ENCODE data around the gene CCDC85B.

The CCDC85B gene

DNA sequence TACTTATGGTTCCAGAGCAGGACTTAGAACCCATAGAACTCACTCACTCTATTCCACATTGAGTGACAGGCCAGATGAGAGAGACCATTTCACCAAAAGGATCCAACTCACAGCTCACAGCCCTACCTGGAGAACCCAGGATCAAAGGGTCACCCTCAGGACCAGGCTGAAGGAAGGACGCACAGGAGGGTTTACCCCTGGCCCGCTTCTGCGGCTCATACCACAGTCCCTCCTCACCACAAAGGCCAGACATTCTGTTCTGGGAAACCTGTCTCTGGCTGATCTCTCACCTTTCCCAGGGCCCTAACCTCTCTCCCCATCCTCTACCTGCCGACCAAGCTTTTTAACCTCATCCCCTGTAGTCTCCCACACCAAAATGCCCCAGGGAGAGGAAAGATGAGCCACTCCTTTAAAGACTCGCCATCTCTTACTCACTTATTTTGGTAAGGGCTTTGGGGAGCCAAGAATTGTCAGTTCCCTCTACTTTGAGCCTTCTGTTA is 5.1 kb downstream of the CCDC85B start:
- ChIA-PET POLR2A (interaction anchor here (0.6 to 0.7 kb wide), 2 partner anchors 715 to 922 kb away, joined by 6 to 9 read pairs; no protein-coding TSS in a partner anchor), CTCF (interaction anchor here (1.0 to 14.6 kb wide), 6 partner anchors 11 to 93 kb away, joined by 3 to 199 read pairs (median 3); partner anchors contain the start of genes CTSW, FIBP and MUS81)
- TF ChIP-seq, protein P1, sequence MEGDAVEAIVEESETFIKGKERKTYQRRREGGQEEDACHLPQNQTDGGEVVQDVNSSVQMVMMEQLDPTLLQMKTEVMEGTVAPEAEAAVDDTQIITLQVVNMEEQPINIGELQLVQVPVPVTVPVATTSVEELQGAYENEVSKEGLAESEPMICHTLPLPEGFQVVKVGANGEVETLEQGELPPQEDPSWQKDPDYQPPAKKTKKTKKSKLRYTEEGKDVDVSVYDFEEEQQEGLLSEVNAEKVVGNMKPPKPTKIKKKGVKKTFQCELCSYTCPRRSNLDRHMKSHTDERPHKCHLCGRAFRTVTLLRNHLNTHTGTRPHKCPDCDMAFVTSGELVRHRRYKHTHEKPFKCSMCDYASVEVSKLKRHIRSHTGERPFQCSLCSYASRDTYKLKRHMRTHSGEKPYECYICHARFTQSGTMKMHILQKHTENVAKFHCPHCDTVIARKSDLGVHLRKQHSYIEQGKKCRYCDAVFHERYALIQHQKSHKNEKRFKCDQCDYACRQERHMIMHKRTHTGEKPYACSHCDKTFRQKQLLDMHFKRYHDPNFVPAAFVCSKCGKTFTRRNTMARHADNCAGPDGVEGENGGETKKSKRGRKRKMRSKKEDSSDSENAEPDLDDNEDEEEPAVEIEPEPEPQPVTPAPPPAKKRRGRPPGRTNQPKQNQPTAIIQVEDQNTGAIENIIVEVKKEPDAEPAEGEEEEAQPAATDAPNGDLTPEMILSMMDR (IDR thresholded peaks at IDR 0.05; ENCODE audit: control extremely low read depth, extremely low read depth, low read depth, missing control alignments), result no peak
- DNase-seq (ENCODE audit: extremely low spot score), result no peak

DNA sequence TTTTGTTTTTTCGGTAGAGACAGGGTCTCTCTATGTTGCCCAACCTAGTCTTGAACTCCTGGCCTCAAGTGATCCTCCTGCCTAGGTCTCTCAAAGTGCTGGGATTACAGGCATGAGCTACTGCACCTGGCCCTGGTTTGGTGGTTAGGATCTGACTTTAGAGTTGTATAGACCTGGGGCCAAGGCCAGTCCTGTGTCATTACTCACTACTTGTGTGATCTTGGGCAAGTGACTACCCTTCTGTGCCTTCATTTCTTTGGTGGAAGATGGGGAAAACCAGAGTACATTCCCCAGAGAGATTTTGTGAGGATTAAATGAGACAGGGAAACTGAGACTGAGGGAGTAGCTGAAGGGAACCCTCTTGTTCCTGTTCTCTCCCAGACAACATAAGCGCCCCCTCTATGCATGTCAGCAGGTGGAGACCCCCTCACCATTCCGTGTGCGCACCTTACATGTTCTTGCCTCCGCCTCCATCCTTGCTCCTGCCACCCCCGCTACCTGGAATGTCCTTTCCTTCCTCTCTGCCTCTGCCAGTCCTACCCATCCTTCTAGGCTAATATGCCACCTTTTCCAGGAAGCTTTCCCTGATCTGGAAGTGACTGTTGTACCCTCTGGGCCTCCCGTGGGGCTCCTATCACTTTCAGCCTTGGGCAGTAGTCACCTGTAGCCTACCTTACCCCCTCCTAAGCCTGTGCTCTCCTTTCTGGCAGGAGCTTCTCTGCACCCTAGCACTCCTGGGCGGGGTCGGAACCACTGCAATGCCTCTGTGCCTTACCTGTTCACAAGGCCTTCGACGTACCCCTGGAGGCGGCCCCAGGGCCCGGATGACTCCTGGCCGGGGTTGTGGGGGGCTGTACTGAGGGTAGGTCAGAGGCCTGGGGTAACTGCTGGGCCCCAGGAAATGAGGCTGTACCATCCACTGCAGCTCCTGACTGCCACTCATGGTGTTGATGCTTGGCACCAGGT is 5.8 kb downstream of the CCDC85B start:
- ChIA-PET CTCF (interaction anchor here (1.0 to 14.6 kb wide), 7 partner anchors 10 to 149 kb away, joined by 3 to 199 read pairs (median 3); partner anchors contain the start of genes CTSW, FIBP and MUS81), POLR2A (interaction anchor here (0.6 kb wide), 2 partner anchors 72 to 922 kb away, joined by 3 to 9 read pairs; no protein-coding TSS in a partner anchor)
- TF ChIP-seq, protein P1 (IDR thresholded peaks at IDR 0.05; ENCODE audit: control extremely low read depth, extremely low read depth, low read depth, missing control alignments), result no peak
- no peak for DNase-seq (ENCODE audit: extremely low spot score)

DNA sequence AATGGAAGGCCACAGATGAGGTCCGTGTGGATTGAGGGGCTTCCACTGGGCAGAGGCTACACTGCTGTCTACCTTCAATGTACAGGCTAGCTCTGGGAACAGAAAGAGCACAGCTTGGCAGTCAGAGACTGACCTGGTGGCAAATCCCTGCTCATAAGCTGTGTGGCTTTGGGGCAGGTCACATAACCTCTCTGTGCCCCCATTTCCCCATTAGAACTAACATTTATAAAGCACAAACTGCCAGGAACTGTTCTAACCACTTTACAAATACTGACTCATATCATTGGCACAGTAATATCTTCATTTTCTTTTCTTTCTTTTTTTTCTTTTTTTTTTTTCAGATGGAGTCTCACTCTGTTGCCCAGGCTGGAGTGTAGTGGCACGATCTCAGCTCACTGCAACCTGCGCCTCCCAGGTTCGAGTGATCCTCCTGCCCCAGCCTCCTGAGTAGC is 6.6 kb downstream of the CCDC85B start:
- no peak for DNase-seq (ENCODE audit: extremely low spot score)
- ChIA-PET POLR2A (no interaction called here), CTCF (interaction anchor here (1.1 to 14.6 kb wide), 2 partner anchors 15 to 149 kb away, joined by 3 to 199 read pairs; partner anchors contain the start of genes CTSW and FIBP)
- TF ChIP-seq, protein P1 (IDR thresholded peaks at IDR 0.05; ENCODE audit: control extremely low read depth, extremely low read depth, low read depth, missing control alignments), result no peak

DNA sequence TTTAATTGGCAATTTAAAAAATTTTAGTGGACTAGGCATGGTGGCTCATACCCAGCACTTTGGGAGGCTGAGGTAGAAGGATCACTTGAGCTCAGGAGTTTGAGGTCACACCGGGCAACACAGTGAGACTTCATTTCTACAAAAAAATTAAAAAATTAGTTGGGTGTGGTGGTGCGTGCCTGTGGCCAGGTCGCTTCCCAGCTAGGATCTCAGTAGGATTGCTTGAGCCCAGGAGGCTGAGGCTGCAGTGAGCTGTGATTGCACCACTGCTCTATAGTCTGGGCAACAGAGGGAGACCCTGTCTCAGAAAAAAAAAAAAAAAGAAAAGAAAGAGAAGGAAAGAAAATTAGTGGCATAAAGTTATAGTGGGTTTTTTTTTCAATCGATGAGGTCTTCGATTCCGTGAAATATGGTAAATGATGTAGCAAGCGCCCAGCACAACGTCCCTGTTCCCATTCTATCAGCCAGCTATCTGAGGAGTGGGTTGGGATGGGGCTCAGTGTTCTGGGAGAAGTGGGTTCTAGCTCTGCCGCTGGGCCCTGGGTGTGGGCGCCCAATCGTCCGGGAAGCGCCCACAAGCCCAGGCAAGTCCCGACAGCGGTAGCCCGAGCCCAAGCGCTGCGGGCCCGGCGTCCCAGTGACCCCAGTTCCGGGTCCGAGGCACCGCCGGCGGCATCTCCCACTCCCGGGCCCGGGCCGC is 8.3 kb downstream of the CCDC85B start:
- POLR2A ChIA-PET, result no interaction called here
- DNase-seq (ENCODE audit: extremely low spot score), result no peak
- TF ChIP-seq, protein P1 (IDR thresholded peaks at IDR 0.05; ENCODE audit: control extremely low read depth, extremely low read depth, low read depth, missing control alignments), result no peak
- CTCF ChIA-PET, result interaction anchor here (1.6 to 14.6 kb wide), 4 partner anchors 9 to 119 kb away, joined by 4 to 199 read pairs (median 8); partner anchors contain the start of genes CCDC85B, CTSW and FIBP

DNA sequence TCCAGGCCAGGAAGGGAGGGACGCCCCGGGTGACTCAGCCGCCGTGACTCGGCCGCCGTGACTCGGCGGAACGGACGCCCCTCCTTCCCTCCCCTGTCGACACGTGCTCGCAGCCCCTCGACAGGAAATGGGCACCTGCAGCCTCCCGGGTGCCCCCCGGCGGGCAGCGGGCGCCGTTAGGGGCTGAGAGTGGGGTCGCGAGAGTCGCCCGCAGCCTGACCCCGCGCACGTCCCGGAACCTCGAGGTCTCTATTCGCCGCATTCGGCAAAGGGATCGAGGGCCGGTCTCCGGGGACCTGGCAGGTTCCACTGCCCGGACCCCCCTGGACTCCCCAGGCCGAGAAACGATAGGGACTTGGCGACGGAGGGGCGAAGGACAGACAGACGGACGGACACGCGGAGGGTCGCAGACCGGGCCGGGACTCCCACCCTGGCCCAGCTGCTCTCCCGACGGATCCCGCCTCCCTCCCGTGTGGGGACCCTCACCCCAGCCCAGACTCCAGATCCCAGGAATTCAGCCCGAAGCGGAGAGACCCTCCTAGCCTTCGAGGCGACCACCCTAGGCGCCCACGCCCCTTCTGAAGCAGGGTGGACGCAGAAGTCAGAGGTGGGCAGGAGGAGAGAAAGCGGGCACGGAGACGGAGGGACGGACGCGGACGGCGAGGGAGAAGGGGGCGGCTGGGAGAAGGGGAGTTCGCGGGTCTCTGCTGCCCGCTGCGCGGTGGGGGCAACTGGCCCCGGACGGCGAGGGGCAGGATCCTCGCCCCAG is 9.1 kb downstream of the CCDC85B start:
- ChIA-PET CTCF (interaction anchor here (1.6 to 14.6 kb wide), 6 partner anchors 8 to 120 kb away, joined by 4 to 199 read pairs (median 20); partner anchors contain the start of genes CCDC85B, CTSW and FIBP), POLR2A (interaction anchor here (2.3 kb wide), 1 partner anchor 9 kb away, joined by 10 read pairs; the partner anchor contains the start of gene CCDC85B)
- TF ChIP-seq, protein P1 (IDR thresholded peaks at IDR 0.05; ENCODE audit: control extremely low read depth, extremely low read depth, low read depth, missing control alignments), result no peak
- peak; percentile 58 for DNase-seq (ENCODE audit: extremely low spot score)
